Smooth muscle cell (in vitro differentiated cells): Measurements from ENCODE around the gene PPP1CA. TPM values are rescaled to one million over a fixed set of nuclear protein-coding genes. Genes with fewer than 3 reads are reported as not detected.
"Not testable (repeated sequence)": the region's sequence is repeated elsewhere in the genome, so short reads cannot be mapped to it uniquely, and the experiment has no call there.

ENCODE experiments used
- DNase-seq: peaks from one replicate; lab custom pipeline; 2025; ENCODE audit not compliant: unreplicated experiment; lab: John Stamatoyannopoulos, UW
- H2AFZ ChIP-seq: fragments of 200-600 bp; sonication (generic); 2 replicates; pipeline ENCODE4 v1.6.0; 2016; ENCODE audit warnings: antibody characterized with exemption, low read depth, mild to moderate bottlenecking
- H3F3A ChIP-seq: fragments of 200-600 bp; sonication (generic); 2 replicates; pipeline ENCODE4 v1.6.0; 2017; ENCODE audit warnings: antibody characterized with exemption, low read depth
- H3K27ac ChIP-seq: fragments of 200-600 bp; sonication (generic); 2 replicates; pipeline ENCODE4 v1.5.1; 2016; ENCODE audit warnings: low read depth, mild to moderate bottlenecking
- H3K27me3 ChIP-seq: fragments of 200-600 bp; sonication (generic); 2 replicates; pipeline ENCODE4 v1.6.1; 2016; ENCODE audit warnings: low read depth, mild to moderate bottlenecking
- H3K36me3 ChIP-seq: fragments of 200-600 bp; sonication (generic); 2 replicates; pipeline ENCODE4 v1.5.1; 2016; ENCODE audit warnings: low read depth
- H3K4me1 ChIP-seq: fragments of 200-600 bp; sonication (generic); 2 replicates; pipeline ENCODE4 v1.5.1; 2016; ENCODE audit warnings: low read depth
- H3K4me2 ChIP-seq: fragments of 200-600 bp; sonication (generic); 2 replicates; pipeline ENCODE4 v1.6.0; 2016; ENCODE audit warnings: mild to moderate bottlenecking
- H3K4me3 ChIP-seq: fragments of 200-600 bp; sonication (generic); 2 replicates; pipeline ENCODE4 v1.5.1; 2016; ENCODE audit warnings: mild to moderate bottlenecking
- H3K79me2 ChIP-seq: fragments of 200-600 bp; sonication (generic); 2 replicates; pipeline ENCODE4 v1.6.0; 2016; ENCODE audit warnings: low read depth, mild to moderate bottlenecking
- H3K9ac ChIP-seq: fragments of 200-600 bp; sonication (generic); 2 replicates; pipeline ENCODE4 v1.6.0; 2016; ENCODE audit warnings: low read depth
- H3K9me3 ChIP-seq: fragments of 200-600 bp; sonication (generic); replicated peaks from 2 replicates; pipeline ENCODE4 v1.5.1; 2016; ENCODE audit warnings: low read depth
- H4K20me1 ChIP-seq: fragments of 200-600 bp; sonication (generic); 2 replicates; pipeline ENCODE4 v1.6.0; 2016; ENCODE audit warnings: low read depth
- CTCF ChIP-seq: fragments of 200-600 bp; sonication (generic); IDR thresholded peaks from 2 replicates; pipeline ENCODE4 v1.5.1; 2017; ENCODE audit warnings: borderline replicate concordance, mild to moderate bottlenecking, antibody characterized with exemption; ENCODE audit not compliant: insufficient read depth, poor library complexity, severe bottlenecking
- WGBS: methylation state at CpG from one replicate; pipeline ENCODE4 v1.1.7; 2016; ENCODE audit warnings: low lambda C conversion rate; 5-methylcytosine and 5-hydroxymethylcytosine counted together
- polyA plus RNA-seq: library from polyadenylated mRNA; unstranded; fragments of >200 nt; fragmentation: Nextera tagmentation; extraction: Ambion mirVana; gene quantifications from 2 replicates; pipeline ENCODE4 v1.2.1, GENCODE V29; 2016
- total RNA-seq: library from RNA; depleted of rRNA; stranded (reverse); fragments of >200 nt; gene quantifications from 2 replicates; pipeline ENCODE4 v1.2.3, GENCODE V29; 2014

The PPP1CA gene
- total and polyA plus RNA-seq, 2 experiments from 2014 or later: 123 to 210 TPM

GRCh38 chr11:67405196-67405567, 3.5 kb upstream of the PPP1CA start:
- Histone ChIP-seq H3K79me2 (peaks cover 14% of the 10 kb centered on the region), H3K27ac (no peak overlapping the region), H3K27me3 (no peaks in the 10 kb centered on the region), H3K9ac (no peak overlapping the region), H3K9me3 (no peaks in the 10 kb centered on the region), H3F3A (no peaks in the 10 kb centered on the region), H3K4me3 (no peak overlapping the region), H3K4me2 (no peak overlapping the region), H2AFZ (no peak overlapping the region), H4K20me1 (peaks cover 10% of the 10 kb centered on the region), H3K36me3 (no peaks in the 10 kb centered on the region), H3K4me1 (peaks cover 4% of the 10 kb centered on the region)
- no peak for DNase-seq
- TF ChIP-seq CTCF: no peak
- WGBS: 99% methylated on average over 6 of the region's 6 CpGs

- Histone ChIP-seq H3K9me3 (no peaks in the 10 kb centered on the region), H2AFZ (no peak overlapping the region), H3K27me3 (no peaks in the 10 kb centered on the region), H4K20me1 (peaks cover 15% of the 10 kb centered on the region), H3K9ac (no peak overlapping the region), H3K27ac (no peak overlapping the region), H3K4me3 (no peak overlapping the region), H3K4me1 (peaks cover 4% of the 10 kb centered on the region), H3K4me2 (no peak overlapping the region), H3K79me2 (peaks cover 19% of the 10 kb centered on the region), H3K36me3 (no peaks in the 10 kb centered on the region), H3F3A (no peaks in the 10 kb centered on the region)
- no peak for DNase-seq
- TF ChIP-seq CTCF: no peak
- 80% methylated on average over 10 of the region's 13 CpGs for WGBS
These were observed 3.0 kb upstream of the PPP1CA start for GRCh38 chr11:67404515-67405195.

- H3K9ac ChIP-seq, H3K36me3 ChIP-seq, H3F3A ChIP-seq, DNase-seq, H3K4me3 ChIP-seq, H2AFZ ChIP-seq, H3K4me2 ChIP-seq, H3K27me3 ChIP-seq, H3K4me1 ChIP-seq, H3K9me3 ChIP-seq, H3K27ac ChIP-seq: not testable (repeated sequence)
- 98% methylated on average over 9 of the region's 9 CpGs for WGBS
- Histone ChIP-seq H4K20me1 (peaks cover 24% of the 10 kb centered on the region), H3K79me2 (peaks cover 22% of the 10 kb centered on the region)
These were observed 1.4 kb upstream of the PPP1CA start for GRCh38 chr11:67403085-67403484.

GRCh38 chr11:67402192-67402839, 658 bp upstream of the PPP1CA start:
- H3K9me3 ChIP-seq, H3K4me1 ChIP-seq, H2AFZ ChIP-seq, H3K9ac ChIP-seq, H3K36me3 ChIP-seq, H3F3A ChIP-seq, DNase-seq, H3K27me3 ChIP-seq: not testable (repeated sequence)
- peak overlapping the region; percentile 75 for H3K4me2 ChIP-seq
- peak overlapping the region; percentile 30 for H3K4me3 ChIP-seq
- 84% methylated on average over 19 of the region's 19 CpGs for WGBS
- peaks cover 22% of the 10 kb centered on the region for H3K79me2 ChIP-seq
- H4K20me1 ChIP-seq: peaks cover 24% of the 10 kb centered on the region
- H3K27ac ChIP-seq: peak overlapping the region; percentile 25
